A549 (cell line): ENCODE data around the gene RGS17. TPM values are rescaled to one million over a fixed set of nuclear protein-coding genes. Genes with fewer than 3 reads are reported as not detected.

Experiments used
- ATAC-seq, 2 experiments: fragments of 200-7000 bp in 1 of 2; fragments of >200 bp in 1 of 2; cut with Nextera tagmentation in 1 of 2; cut with Tn5 transposase in 1 of 2; 3 replicates each; pipeline versions ENCODE4 v1.8.0 to v1.9.1; 2018 to 2020; ENCODE audit warnings: mild to moderate bottlenecking in 1 of 2, moderate library complexity in 1 of 2
- CTCF ChIA-PET: fragments of 300-600 bp; sonication (Branson Sonifier 250); formaldehyde crosslinking; extraction: SDS; loops from one replicate; lab custom pipeline; 2021; ENCODE audit warnings: antibody characterized with exemption, inconsistent platforms; lab: Yijun Ruan, JAX
- POLR2A ChIA-PET: fragments of 350-600 bp; formaldehyde crosslinking; extraction: SDS; loops from one replicate; lab custom pipeline; 2021; ENCODE audit warnings: antibody characterized with exemption, inconsistent platforms; lab: Yijun Ruan, JAX
- DNase-seq, 2 experiments: peaks; one replicate each; pipeline versions ENCODE4 v3.0.0 to v3.0.0-alpha.2; 2011 to 2016; ENCODE audit warnings: low read depth in 1 of 2, low spot score in 1 of 2
- FAIRE-seq: peaks from 2 replicates; lab custom pipeline; 2011; peaks lifted over from hg19 to GRCh38; lab: Jason Lieb, UNC
- H3K27ac ChIP-seq, 2 experiments: fragments of >200 bp; sonication (Bioruptor Twin); formaldehyde crosslinking; 3 replicates each; pipeline ENCODE4 v1.5.1; 2016 to 2017
- H3K4me1 ChIP-seq: fragments of >200 bp; sonication (Bioruptor Twin); formaldehyde crosslinking; 3 replicates; pipeline ENCODE4 v1.6.1; 2016
- H3K4me2 ChIP-seq: fragments of >200 bp; sonication (Bioruptor Twin); formaldehyde crosslinking; 3 replicates; pipeline ENCODE4 v1.6.1; 2016
- H3K4me3 ChIP-seq: fragments of >200 bp; sonication (Bioruptor Twin); formaldehyde crosslinking; 3 replicates; pipeline ENCODE4 v1.5.1; 2016
- H3K9me3 ChIP-seq: fragments of >200 bp; sonication (Bioruptor Twin); formaldehyde crosslinking; 3 replicates; pipeline ENCODE4 v1.6.1; 2016
- BCL3 ChIP-seq: fragments of >200 bp; sonication (Bioruptor Twin); formaldehyde crosslinking; IDR thresholded peaks from 3 replicates; pipeline ENCODE4 v1.6.1; 2016
- CBX2 ChIP-seq: fragments of 200-600 bp; sonication (generic); IDR thresholded peaks from 2 replicates; pipeline ENCODE4 v1.6.1; 2016; ENCODE audit warnings: low read depth, mild to moderate bottlenecking, borderline replicate concordance
- CBX8 ChIP-seq: fragments of 200-600 bp; sonication (generic); IDR thresholded peaks from 2 replicates; pipeline ENCODE4 v1.6.1; 2016
- CHD4 ChIP-seq: fragments of 200-600 bp; sonication (generic); IDR thresholded peaks from 2 replicates; pipeline ENCODE4 v1.6.1; 2016; ENCODE audit warnings: antibody characterized with exemption, mild to moderate bottlenecking, borderline replicate concordance
- EHF ChIP-seq: fragments of 250-450 bp; sonication (Bioruptor Pico); IDR thresholded peaks from 2 replicates; pipeline ENCODE4 v1.5.0; 2020; ENCODE audit warnings: mild to moderate bottlenecking
- ELK1 ChIP-seq: fragments of 150-350 bp; IDR thresholded peaks from 2 replicates; pipeline ENCODE4 v1.6.1; 2014; ENCODE audit warnings: low read depth, mild to moderate bottlenecking, low read length
- FOSL2 ChIP-seq, 2 experiments: fragments of 450-650 bp in 1 of 2; fragments of >200 bp in 1 of 2; sonication (Bioruptor Twin) in 1 of 2; formaldehyde crosslinking; IDR thresholded peaks; 2 replicates each; pipeline versions ENCODE4 v1.5.0 to v1.6.1; 2016 to 2020; ENCODE audit warnings: mild to moderate bottlenecking in 1 of 2, moderate library complexity in 1 of 2
- HES2 ChIP-seq: fragments of >200 bp; sonication (Bioruptor Twin); formaldehyde crosslinking; IDR thresholded peaks from 2 replicates; pipeline ENCODE4 v1.6.1; 2016
- HEYL ChIP-seq: fragments of 250-450 bp; sonication (Bioruptor Pico); IDR thresholded peaks from 2 replicates; pipeline ENCODE4 v1.8.0; 2021; ENCODE audit warnings: mild to moderate bottlenecking, moderate library complexity
- HOXA7 ChIP-seq: fragments of 250-450 bp; sonication (Bioruptor Pico); IDR thresholded peaks from 2 replicates; pipeline ENCODE4 v1.5.0; 2020; ENCODE audit warnings: mild to moderate bottlenecking, moderate library complexity
- HOXB13 ChIP-seq: fragments of 250-450 bp; sonication (Bioruptor Pico); IDR thresholded peaks from 2 replicates; pipeline ENCODE4 v1.5.0; 2020; ENCODE audit warnings: low read depth, mild to moderate bottlenecking, moderate library complexity
- HOXB5 ChIP-seq: fragments of 250-450 bp; sonication (Bioruptor Pico); IDR thresholded peaks from 2 replicates; pipeline ENCODE4 v1.5.0; 2020; ENCODE audit warnings: mild to moderate bottlenecking, moderate library complexity
- JUNB ChIP-seq: fragments of >200 bp; sonication (Bioruptor Twin); formaldehyde crosslinking; IDR thresholded peaks from 2 replicates; pipeline ENCODE4 v1.6.1; 2016
- KDM1A ChIP-seq: fragments of 200-600 bp; sonication (generic); IDR thresholded peaks from 2 replicates; pipeline ENCODE4 v1.6.1; 2016; ENCODE audit warnings: low read depth, mild to moderate bottlenecking
- KDM5A ChIP-seq: fragments of 200-600 bp; sonication (generic); IDR thresholded peaks from 2 replicates; pipeline ENCODE4 v1.6.1; 2016; ENCODE audit warnings: antibody characterized with exemption, mild to moderate bottlenecking
- MAFK ChIP-seq: fragments of 450-650 bp; IDR thresholded peaks from 2 replicates; pipeline ENCODE4 v1.6.1; 2014; ENCODE audit not compliant: partially characterized antibody
- MAX ChIP-seq: IDR thresholded peaks from 2 replicates; pipeline ENCODE4 v1.6.1; 2012
- MAZ ChIP-seq: fragments of 150-350 bp; IDR thresholded peaks from 2 replicates; pipeline ENCODE4 v1.6.1; 2014; ENCODE audit warnings: antibody characterized with exemption, low read depth, low read length, borderline replicate concordance
- MYC ChIP-seq: IDR thresholded peaks from 2 replicates; pipeline ENCODE4 v1.6.1; 2012; ENCODE audit warnings: mild to moderate bottlenecking, inconsistent platforms, low read length, improper control_type of control experiment, borderline replicate concordance
- NPAS2 ChIP-seq: fragments of 250-450 bp; sonication (Bioruptor Pico); IDR thresholded peaks from 2 replicates; pipeline ENCODE4 v1.8.0; 2022; ENCODE audit warnings: mild to moderate bottlenecking, moderate library complexity, borderline replicate concordance
- NR3C1 ChIP-seq: fragments of >200 bp; sonication (Bioruptor Twin); formaldehyde crosslinking; IDR thresholded peaks from 3 replicates; pipeline ENCODE4 v1.6.1; 2017
- PHF8 ChIP-seq: fragments of 200-600 bp; sonication (generic); IDR thresholded peaks from 2 replicates; pipeline ENCODE4 v1.6.1; 2016; ENCODE audit warnings: low read depth, mild to moderate bottlenecking, antibody characterized with exemption, moderate library complexity, borderline replicate concordance
- POLR2A ChIP-seq: IDR thresholded peaks from 2 replicates; pipeline ENCODE4 v1.6.1; 2012; ENCODE audit warnings: mild to moderate bottlenecking, low read length
- RAD21 ChIP-seq, 2 experiments: fragments of >200 bp in 1 of 2; sonication (Bioruptor Twin) in 1 of 2; formaldehyde crosslinking in 1 of 2; IDR thresholded peaks in 1 of 2; conservative IDR thresholded peaks in 1 of 2; 2 replicates in 1 of 2; 3 replicates in 1 of 2; pipeline ENCODE4 v1.6.1; 2012 to 2018; ENCODE audit warnings: inconsistent platforms in 1 of 2
- RARB ChIP-seq: fragments of 250-450 bp; sonication (Bioruptor Pico); IDR thresholded peaks from 2 replicates; pipeline ENCODE4 v1.8.0; 2021; ENCODE audit warnings: mild to moderate bottlenecking, moderate library complexity
- USF2 ChIP-seq: fragments of 450-650 bp; IDR thresholded peaks from 2 replicates; pipeline ENCODE4 v1.6.1; 2014; ENCODE audit warnings: antibody characterized with exemption
- ZSCAN20 ChIP-seq: fragments of 250-450 bp; sonication (Bioruptor Pico); IDR thresholded peaks from 2 replicates; pipeline ENCODE4 v1.8.0; 2022; ENCODE audit warnings: mild to moderate bottlenecking, moderate library complexity
- WGBS: methylation state at CpG from one replicate; pipeline ENCODE4 v1.1.6; 2017; ENCODE audit errors: missing lambda C conversion rate; 5-methylcytosine and 5-hydroxymethylcytosine counted together
- polyA plus RNA-seq, 4 experiments: library from polyadenylated mRNA; depleted of rRNA in 3 of 4; stranded (reverse); fragments of >200 nt; fragmentation: RNase III in 1 of 4; extraction: RNeasy Plus Mini Kit Qiagen cat#74134 plus additional on column Dnase treatment in 1 of 4; gene quantifications; 2 replicates in 3 of 4; 3 replicates in 1 of 4; pipeline ENCODE4 v1.2.3, GENCODE V29; 2011 to 2017
- TF ChIP-seq, protein P1 (sequence below): fragments of 250-450 bp; sonication (Bioruptor Pico); IDR thresholded peaks from 2 replicates; pipeline ENCODE4 v1.5.0; 2021; ENCODE audit warnings: mild to moderate bottlenecking, moderate library complexity, borderline replicate concordance
- TF ChIP-seq, protein P2 (sequence below): fragments of >200 bp; sonication (Bioruptor Twin); formaldehyde crosslinking; IDR thresholded peaks from 3 replicates; pipeline ENCODE4 v1.5.1; 2016

RGS17 gene
- polyA plus RNA-seq, 2 of the 4 experiments (the other 2 are of a cell fraction) = 3.2 to 9.8 TPM

GRCh38 chr6:153051801-153052200 lies 79.3 kb downstream of the RGS17 start:
- POLR2A ChIA-PET = no interaction called here
- H3K4me1 ChIP-seq = peaks cover 2% of the 10 kb centered on the region; the same call in 1 of the 3 replicates
- no peak overlapping the region for H3K4me3 ChIP-seq
- no peaks in the 10 kb centered on the region for H3K9me3 ChIP-seq
- no peak overlapping the region for H3K4me2 ChIP-seq
- no peak for DNase-seq
- FAIRE-seq = no peak
- CTCF ChIA-PET = interaction anchor here (1.2 kb wide), 1 partner anchor 27 kb away, joined by 4 read pairs; no protein-coding TSS in a partner anchor
- no peak overlapping the region for H3K27ac ChIP-seq
- no peak for ATAC-seq
- TF ChIP-seq PHF8 (no peak), KDM5A (no peak), HOXA7 (CRISPR knock-in tag) (no peak), HOXB5 (CRISPR knock-in tag) (no peak), MAZ (no peak), MYC (no peak), CBX8 (no peak), MAFK (no peak), EHF (CRISPR knock-in tag) (no peak), HOXB13 (CRISPR knock-in tag) (no peak), RARB (no peak), MAX (no peak), HEYL (CRISPR knock-in tag) (no peak), NR3C1 (no peak), CHD4 (no peak), USF2 (no peak), POLR2A (no peak), KDM1A (no peak)
- TF ChIP-seq, protein P1, sequence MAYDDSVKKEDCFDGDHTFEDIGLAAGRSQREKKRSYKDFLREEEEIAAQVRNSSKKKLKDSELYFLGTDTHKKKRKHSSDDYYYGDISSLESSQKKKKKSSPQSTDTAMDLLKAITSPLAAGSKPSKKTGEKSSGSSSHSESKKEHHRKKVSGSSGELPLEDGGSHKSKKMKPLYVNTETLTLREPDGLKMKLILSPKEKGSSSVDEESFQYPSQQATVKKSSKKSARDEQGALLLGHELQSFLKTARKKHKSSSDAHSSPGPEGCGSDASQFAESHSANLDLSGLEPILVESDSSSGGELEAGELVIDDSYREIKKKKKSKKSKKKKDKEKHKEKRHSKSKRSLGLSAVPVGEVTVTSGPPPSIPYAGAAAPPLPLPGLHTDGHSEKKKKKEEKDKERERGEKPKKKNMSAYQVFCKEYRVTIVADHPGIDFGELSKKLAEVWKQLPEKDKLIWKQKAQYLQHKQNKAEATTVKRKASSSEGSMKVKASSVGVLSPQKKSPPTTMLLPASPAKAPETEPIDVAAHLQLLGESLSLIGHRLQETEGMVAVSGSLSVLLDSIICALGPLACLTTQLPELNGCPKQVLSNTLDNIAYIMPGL = no peak
- TF ChIP-seq, protein P2, sequence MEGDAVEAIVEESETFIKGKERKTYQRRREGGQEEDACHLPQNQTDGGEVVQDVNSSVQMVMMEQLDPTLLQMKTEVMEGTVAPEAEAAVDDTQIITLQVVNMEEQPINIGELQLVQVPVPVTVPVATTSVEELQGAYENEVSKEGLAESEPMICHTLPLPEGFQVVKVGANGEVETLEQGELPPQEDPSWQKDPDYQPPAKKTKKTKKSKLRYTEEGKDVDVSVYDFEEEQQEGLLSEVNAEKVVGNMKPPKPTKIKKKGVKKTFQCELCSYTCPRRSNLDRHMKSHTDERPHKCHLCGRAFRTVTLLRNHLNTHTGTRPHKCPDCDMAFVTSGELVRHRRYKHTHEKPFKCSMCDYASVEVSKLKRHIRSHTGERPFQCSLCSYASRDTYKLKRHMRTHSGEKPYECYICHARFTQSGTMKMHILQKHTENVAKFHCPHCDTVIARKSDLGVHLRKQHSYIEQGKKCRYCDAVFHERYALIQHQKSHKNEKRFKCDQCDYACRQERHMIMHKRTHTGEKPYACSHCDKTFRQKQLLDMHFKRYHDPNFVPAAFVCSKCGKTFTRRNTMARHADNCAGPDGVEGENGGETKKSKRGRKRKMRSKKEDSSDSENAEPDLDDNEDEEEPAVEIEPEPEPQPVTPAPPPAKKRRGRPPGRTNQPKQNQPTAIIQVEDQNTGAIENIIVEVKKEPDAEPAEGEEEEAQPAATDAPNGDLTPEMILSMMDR = no peak

DNA sequence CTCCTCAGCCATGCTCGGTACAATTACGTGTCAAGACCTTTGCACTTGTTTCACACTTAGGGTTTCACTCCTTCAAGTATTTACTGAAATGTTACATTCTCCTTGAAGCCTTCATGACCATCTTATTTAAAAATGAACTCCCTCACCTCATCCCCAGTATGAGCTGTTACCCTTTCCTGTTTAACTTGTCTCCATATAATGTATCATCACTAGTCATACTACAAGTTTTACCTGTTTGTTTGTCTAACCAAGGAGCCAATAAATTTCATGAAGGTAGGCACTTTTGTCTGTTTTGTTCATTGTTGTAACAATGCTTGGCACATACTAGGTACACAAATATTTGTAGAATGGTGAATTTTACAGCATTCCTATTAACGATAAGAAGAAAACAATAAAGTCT lies 82.5 kb downstream of the RGS17 start:
- CTCF ChIA-PET = no interaction called here
- Histone ChIP-seq H3K4me3 (no peak overlapping the region), H3K4me1 (no peaks in the 10 kb centered on the region), H3K27ac (no peak overlapping the region), H3K4me2 (no peak overlapping the region), H3K9me3 (no peaks in the 10 kb centered on the region)
- ATAC-seq = no peak
- WGBS = 92% methylated on average over 3 of the region's 3 CpGs
- TF ChIP-seq ZSCAN20 (CRISPR knock-in tag) = no peak
- TF ChIP-seq KDM5A = no peak
- TF ChIP-seq MYC = no peak
- TF ChIP-seq ELK1 = no peak
- no peak for TF ChIP-seq CBX2
- TF ChIP-seq FOSL2 (IDR thresholded peaks at IDR 0.05) = no peak
- TF ChIP-seq FOSL2 (CRISPR knock-in tag; IDR thresholded peaks at IDR 0.05) = no peak
- no peak for TF ChIP-seq KDM1A
- TF ChIP-seq RAD21 (conservative IDR thresholded peaks at IDR 0.05 in 1 of 2, IDR thresholded peaks at IDR 0.05 in 1 of 2) = no peak
- TF ChIP-seq BCL3 = no peak
- no peak for TF ChIP-seq CBX8
- TF ChIP-seq HES2 = no peak
- no peak for TF ChIP-seq JUNB
- TF ChIP-seq NPAS2 (CRISPR knock-in tag) = no peak
- TF ChIP-seq HOXB5 (CRISPR knock-in tag) = no peak
- TF ChIP-seq RARB = no peak
- POLR2A ChIA-PET = no interaction called here
- FAIRE-seq = no peak
- no peak for DNase-seq
